Coronary artery (tissue), 2 donors: ENCODE measurements around the gene AQP12A.

Experiments used
- DNase-seq: peaks from one replicate; pipeline ENCODE4 v3.0.0-alpha.2; 2017; ENCODE audit warnings: low spot score
- H3K27ac ChIP-seq, 2 donors: fragments of 200-600 bp; sonication (generic); one replicate each; pipeline ENCODE4 v1.5.1; 2016 to 2019
- H3K4me3 ChIP-seq: fragments of 200-600 bp; sonication (generic); 2 replicates; pipeline ENCODE4 v1.5.1; 2016; ENCODE audit warnings: mild to moderate bottlenecking, moderate library complexity
- TF ChIP-seq, protein P1 (sequence below): fragments of 200-600 bp; sonication (generic); IDR thresholded peaks from one replicate; pipeline ENCODE4 v1.5.1; 2019; ENCODE audit warnings: antibody characterized with exemption

The AQP12A gene

DNA sequence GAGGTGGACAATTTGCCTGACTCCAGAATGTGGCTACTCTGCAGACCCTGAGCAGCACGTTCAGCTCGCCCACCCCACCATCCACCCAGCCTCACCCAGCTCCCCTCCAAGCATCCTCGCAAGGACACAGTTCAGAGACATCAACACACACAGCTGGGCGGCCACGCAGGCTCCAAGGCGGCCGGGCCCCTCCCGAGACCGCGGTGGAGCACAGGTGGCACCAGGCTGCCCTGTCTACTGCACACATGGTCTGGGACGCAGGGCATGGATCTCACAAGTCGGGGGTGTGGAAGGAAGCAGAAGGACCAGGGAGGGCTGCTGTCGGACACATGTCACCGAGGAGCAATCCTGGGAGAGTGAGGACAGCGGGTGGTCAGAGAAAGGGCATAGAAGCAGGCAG, 36.2 kb downstream of the AQP12A start:
- Histone ChIP-seq H3K4me3 (no peak overlapping the region), H3K27ac (no peak overlapping the region)
- TF ChIP-seq, protein P1, sequence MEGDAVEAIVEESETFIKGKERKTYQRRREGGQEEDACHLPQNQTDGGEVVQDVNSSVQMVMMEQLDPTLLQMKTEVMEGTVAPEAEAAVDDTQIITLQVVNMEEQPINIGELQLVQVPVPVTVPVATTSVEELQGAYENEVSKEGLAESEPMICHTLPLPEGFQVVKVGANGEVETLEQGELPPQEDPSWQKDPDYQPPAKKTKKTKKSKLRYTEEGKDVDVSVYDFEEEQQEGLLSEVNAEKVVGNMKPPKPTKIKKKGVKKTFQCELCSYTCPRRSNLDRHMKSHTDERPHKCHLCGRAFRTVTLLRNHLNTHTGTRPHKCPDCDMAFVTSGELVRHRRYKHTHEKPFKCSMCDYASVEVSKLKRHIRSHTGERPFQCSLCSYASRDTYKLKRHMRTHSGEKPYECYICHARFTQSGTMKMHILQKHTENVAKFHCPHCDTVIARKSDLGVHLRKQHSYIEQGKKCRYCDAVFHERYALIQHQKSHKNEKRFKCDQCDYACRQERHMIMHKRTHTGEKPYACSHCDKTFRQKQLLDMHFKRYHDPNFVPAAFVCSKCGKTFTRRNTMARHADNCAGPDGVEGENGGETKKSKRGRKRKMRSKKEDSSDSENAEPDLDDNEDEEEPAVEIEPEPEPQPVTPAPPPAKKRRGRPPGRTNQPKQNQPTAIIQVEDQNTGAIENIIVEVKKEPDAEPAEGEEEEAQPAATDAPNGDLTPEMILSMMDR = no peak
- no peak for DNase-seq

DNA sequence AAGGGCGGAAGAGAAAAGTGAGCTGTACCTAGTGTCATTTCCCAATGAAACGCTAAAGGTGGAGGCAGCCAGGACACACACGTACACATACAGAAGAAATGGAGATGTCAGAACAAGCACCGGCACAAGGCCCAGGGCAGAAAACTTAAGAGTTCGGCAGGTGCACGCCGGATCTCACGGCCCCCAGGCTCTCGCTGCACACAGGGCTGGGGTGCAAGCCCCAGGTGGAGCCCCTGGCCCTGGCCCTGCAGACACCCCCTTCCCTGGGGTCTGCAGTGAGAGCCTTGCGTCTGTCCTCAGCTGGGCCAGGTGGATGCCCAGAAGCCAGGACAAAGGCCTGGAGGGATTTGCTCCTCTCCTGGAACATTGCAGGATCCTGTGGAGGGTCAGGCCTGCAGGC, 36.7 kb downstream of the AQP12A start:
- Histone ChIP-seq H3K4me3 (no peak overlapping the region), H3K27ac (no peak overlapping the region)
- TF ChIP-seq, protein P1 = no peak
- no peak for DNase-seq

DNA sequence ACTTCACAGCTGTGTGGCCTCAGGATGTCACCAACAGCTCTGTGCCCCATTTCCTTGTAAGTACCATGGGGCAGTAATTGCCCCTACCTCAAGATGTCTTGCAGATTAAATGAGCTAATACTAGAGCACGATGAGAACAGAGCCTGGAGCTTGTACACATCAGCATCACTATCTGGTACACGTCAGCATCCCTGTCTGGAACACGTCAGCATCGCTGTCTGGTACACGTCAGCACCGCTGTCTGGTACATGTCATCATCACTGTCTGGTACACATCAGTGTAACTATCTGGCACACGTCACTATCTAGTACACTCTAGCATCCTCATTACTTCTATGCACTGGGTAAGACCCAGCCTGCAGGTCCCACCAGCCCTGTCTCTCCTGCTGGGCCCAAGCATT, 37.2 kb downstream of the AQP12A start:
- Histone ChIP-seq H3K4me3 (no peak overlapping the region), H3K27ac (no peak overlapping the region)
- DNase-seq = no peak
- TF ChIP-seq, protein P1 = no peak

DNA sequence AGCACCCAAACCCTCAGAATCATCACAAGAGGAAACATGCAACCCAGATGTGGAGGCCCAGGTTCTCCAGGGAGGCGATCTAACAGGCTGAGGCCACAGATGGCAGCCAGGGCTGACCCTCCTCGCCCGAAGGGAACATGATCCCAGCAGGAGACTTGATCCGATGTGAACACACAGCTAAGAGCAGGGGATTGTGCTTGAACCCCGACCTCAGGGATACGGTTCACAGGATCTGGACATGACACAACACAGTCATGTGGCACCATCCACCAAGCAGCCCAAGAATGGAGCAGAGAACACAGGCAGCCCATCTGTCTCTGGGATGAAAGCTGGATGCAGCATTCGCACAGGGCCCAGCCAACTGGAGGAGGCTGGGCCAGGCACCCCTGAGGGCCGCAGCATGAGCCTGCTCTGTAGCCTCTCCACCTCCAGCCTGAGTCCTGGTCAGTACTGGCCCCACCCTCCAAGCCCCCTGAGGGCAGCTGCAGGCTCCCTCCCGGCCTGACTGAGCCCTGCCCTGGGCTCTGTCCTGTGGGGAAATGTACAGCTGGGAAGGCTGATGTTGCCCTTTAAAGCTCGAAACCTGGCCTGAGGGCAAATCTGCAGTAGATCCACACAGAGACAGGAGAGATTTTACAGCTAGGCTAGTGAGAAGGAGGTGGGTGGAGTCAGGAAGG, 39.0 kb downstream of the AQP12A start:
- TF ChIP-seq, protein P1 = no peak
- H3K27ac ChIP-seq = no peak overlapping the region
- no peak for DNase-seq
- no peak overlapping the region for H3K4me3 ChIP-seq

DNA sequence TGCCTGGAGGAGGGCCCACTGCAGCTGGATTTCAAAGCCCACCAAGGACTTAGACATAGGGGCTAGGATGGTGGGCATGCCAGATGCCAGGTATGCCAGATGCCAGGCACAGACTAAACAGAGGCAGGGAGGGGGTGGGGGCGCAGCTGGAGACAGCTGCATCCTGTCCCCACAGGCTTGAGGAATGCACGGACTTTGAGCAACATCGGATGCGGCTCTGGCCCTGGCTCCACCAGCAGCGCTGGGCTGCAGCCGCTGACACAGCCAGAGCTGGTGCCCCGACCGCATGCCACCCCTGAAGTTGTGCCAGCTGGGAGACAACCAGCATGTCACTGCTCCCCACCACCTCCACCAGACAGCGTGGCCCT, 39.5 kb downstream of the AQP12A start:
- no peak for DNase-seq
- TF ChIP-seq, protein P1 = no peak
- H3K27ac ChIP-seq = no peak overlapping the region

DNA sequence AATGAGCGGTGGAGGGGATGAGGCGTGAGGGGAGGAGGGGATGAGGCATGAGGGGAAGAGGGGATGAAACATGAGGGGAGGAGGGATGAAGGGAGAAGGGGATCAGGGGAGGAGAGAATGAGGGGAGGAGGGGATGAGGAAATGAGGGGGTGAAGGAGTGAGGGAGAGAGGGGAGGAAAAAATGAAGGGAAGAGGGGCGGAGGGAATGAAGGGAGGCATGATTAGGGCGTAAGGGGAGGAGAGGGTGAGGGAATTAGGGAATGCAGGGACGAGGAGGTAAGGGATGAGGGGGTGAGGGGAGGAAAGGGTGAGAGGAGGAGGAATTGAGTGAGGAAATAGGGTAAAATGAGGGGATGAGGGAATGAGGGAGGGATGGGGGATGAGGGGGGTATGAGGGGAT, 40.5 kb downstream of the AQP12A start:
- TF ChIP-seq, protein P1 = no peak
- no peak overlapping the region for H3K27ac ChIP-seq
- no peak for DNase-seq
- H3K4me3 ChIP-seq = no peak overlapping the region

More for the DNA sequence above, 39.5 kb downstream of the AQP12A start:
- H3K4me3 ChIP-seq = no peak overlapping the region

DNA sequence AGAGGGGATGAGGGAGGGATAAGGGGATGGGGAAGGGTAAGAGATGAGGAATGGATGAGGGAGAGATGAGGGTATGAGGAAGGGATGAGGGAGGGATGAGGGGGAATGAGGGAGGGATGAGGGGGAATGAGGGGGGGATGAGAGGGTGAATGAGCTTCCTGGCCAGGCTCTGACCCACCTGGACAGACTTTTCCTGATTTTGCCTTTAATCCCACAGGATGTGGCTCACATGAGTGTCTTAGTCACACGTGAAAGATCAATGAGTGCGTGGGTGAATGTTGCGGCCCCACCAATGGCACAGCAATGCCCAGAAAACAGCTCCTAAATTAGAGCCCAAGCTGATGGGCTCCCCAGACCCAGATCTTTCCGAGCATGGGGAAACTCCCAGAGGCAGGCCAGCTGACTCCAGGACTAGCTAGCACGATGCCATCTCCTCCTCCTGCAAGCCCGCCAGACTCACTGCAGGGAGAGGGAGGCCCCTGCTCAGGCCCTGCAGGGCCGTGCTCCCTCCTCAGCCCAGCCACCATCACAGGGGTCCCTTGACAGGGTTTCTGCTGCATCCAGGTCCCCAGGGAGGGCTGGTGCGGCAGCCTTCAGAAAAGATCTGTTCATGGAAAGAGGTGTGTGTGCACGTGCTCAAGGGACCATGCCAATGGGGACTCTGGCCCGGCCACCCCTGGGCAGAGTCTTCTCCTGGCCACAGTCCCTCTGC, 41.4 kb downstream of the AQP12A start:
- TF ChIP-seq, protein P1 = no peak
- Histone ChIP-seq H3K4me3 (no peak overlapping the region), H3K27ac (no peak overlapping the region)
- DNase-seq = no peak
